Measurements from ENCODE around the gene TMPRSS7.
A peak's percentile ranks its signal among the peaks of the same experiment; 100 is the strongest.

The TMPRSS7 gene

GRCh38 chr3:112109322-112109721 lies 74.8 kb downstream of the TMPRSS7 start:
- no peak for DNase-seq

GRCh38 chr3:112111785-112112402 lies 77.4 kb downstream of the TMPRSS7 start:
- DNase-seq, result peak; percentile 76

GRCh38 chr3:112114576-112115160 lies 80.1 kb downstream of the TMPRSS7 start:
- no peak for DNase-seq

- DNase-seq, result no peak
Measured at GRCh38 chr3:112115161-112115739, 80.7 kb downstream of the TMPRSS7 start.

GRCh38 chr3:112115806-112116383 lies 81.4 kb downstream of the TMPRSS7 start:
- DNase-seq, result no peak

GRCh38 chr3:112116748-112117186 lies 82.2 kb downstream of the TMPRSS7 start:
- no peak for DNase-seq

- no peak for DNase-seq
Measured at GRCh38 chr3:112117415-112117814, 82.9 kb downstream of the TMPRSS7 start.

GRCh38 chr3:112117841-112118571 lies 83.5 kb downstream of the TMPRSS7 start:
- no peak for DNase-seq

GRCh38 chr3:112119962-112120836 lies 85.7 kb downstream of the TMPRSS7 start:
- DNase-seq, result no peak

GRCh38 chr3:112121577-112122547 lies 87.3 kb downstream of the TMPRSS7 start:
- no peak for DNase-seq

GRCh38 chr3:112122870-112123269 lies 88.3 kb downstream of the TMPRSS7 start:
- DNase-seq, result no peak

- no peak for DNase-seq
Measured at GRCh38 chr3:112123548-112123947, 89.0 kb downstream of the TMPRSS7 start.

GRCh38 chr3:112124907-112125607 lies 90.5 kb downstream of the TMPRSS7 start:
- no peak for DNase-seq

- no peak for DNase-seq
Measured at GRCh38 chr3:112126511-112126911, 92.0 kb downstream of the TMPRSS7 start.

GRCh38 chr3:112127522-112128494 lies 93.3 kb downstream of the TMPRSS7 start:
- DNase-seq, result peak; percentile 29

GRCh38 chr3:112128843-112129727 lies 94.5 kb downstream of the TMPRSS7 start:
- DNase-seq, result peak; percentile 63

- no peak for DNase-seq
Measured at GRCh38 chr3:112129925-112130637, 95.5 kb downstream of the TMPRSS7 start.

- DNase-seq, result no peak
Measured at GRCh38 chr3:112130638-112130993, 96.1 kb downstream of the TMPRSS7 start.
